HepG2 (cell line): ENCODE measurements around the gene MRPL2. TPM values are rescaled to one million over a fixed set of nuclear protein-coding genes. Genes with fewer than 3 reads are reported as not detected.

Experiments used
- ATAC-seq: fragments of 200-7000 bp; cut with Tn5 transposase; 3 replicates; pipeline ENCODE4 v1.9.1; 2020; ENCODE audit warnings: mild to moderate bottlenecking, moderate library complexity
- BruUV-seq: library from RNA; stranded (reverse); fragments of 400-500 nt; replicated peaks from 2 replicates; lab custom pipeline; 2021; lab: Mats Ljungman, UMichigan
- CTCF ChIA-PET: fragments of 300-600 bp; formaldehyde crosslinking; extraction: SDS; loops from one replicate; lab custom pipeline; 2021; ENCODE audit warnings: low total read pairs, inconsistent platforms, low intra/inter-chr PET ratio; lab: Yijun Ruan, JAX
- POLR2A ChIA-PET: fragments of 350-600 bp; sonication (Branson Sonifier 250); formaldehyde crosslinking; loops from one replicate; lab custom pipeline; 2020; ENCODE audit warnings: antibody characterized with exemption, inconsistent platforms; lab: Yijun Ruan, JAX
- DNase-seq: peaks from one replicate; pipeline ENCODE4 v3.0.0-alpha.2; 2015; ENCODE audit warnings: low spot score
- FAIRE-seq: peaks from 3 replicates; lab custom pipeline; 2011; peaks lifted over from hg19 to GRCh38; lab: Jason Lieb, UNC
- H2AFZ ChIP-seq: one replicate; pipeline ENCODE4 v1.6.1; 2011; ENCODE audit warnings: low read length, inconsistent platforms
- H3K27ac ChIP-seq: fragments of 300-600 bp; 3 replicates; pipeline ENCODE4 v1.8.0; 2011; ENCODE audit warnings: mixed run types, mild to moderate bottlenecking, mixed read lengths, low read length, inconsistent platforms; ENCODE audit not compliant: insufficient read depth; ENCODE audit errors: extremely low read length
- H3K27me3 ChIP-seq, 2 experiments: fragments of 200-600 bp in 1 of 2; 2 replicates in 1 of 2; 3 replicates in 1 of 2; pipeline versions ENCODE4 v1.6.0 to v1.8.0; 2011; ENCODE audit warnings: low read length in 2 of 2, mild to moderate bottlenecking in 2 of 2, moderate library complexity in 2 of 2, inconsistent platforms in 1 of 2; ENCODE audit not compliant: insufficient read depth in 2 of 2, control insufficient read depth in 1 of 2
- H3K36me3 ChIP-seq, 2 experiments: fragments of 200-600 bp in 1 of 2; replicated peaks in 1 of 2; 2 replicates in 1 of 2; 3 replicates in 1 of 2; pipeline versions ENCODE4 v1.5.1 to v1.8.0; 2011; ENCODE audit warnings: low read length in 2 of 2, inconsistent platforms in 1 of 2; ENCODE audit not compliant: insufficient read depth in 2 of 2, control insufficient read depth in 1 of 2
- H3K4me1 ChIP-seq: 2 replicates; pipeline ENCODE4 v1.5.1; 2012; ENCODE audit warnings: low read length, inconsistent platforms; ENCODE audit not compliant: insufficient read depth
- H3K4me2 ChIP-seq: 2 replicates; pipeline ENCODE4 v1.6.0; 2011; ENCODE audit warnings: low read depth, low read length, inconsistent platforms
- H3K4me3 ChIP-seq, 3 experiments: fragments of 200-600 bp in 1 of 3; sonication (generic), shearing (Covaris generic) in 1 of 3; replicated peaks in 1 of 3; 2 replicates each; pipeline ENCODE4 v1.5.1; 2011 to 2016; ENCODE audit warnings: low read length in 3 of 3, inconsistent platforms in 2 of 3, low read depth in 2 of 3, mild to moderate bottlenecking in 2 of 3, control low read depth in 1 of 3, mixed read lengths in 1 of 3; ENCODE audit not compliant: insufficient read depth in 1 of 3
- H3K79me2 ChIP-seq: one replicate; pipeline ENCODE4 v1.6.1; 2011; ENCODE audit warnings: low read length, inconsistent platforms; ENCODE audit not compliant: insufficient read depth
- H3K9ac ChIP-seq: 2 replicates; pipeline ENCODE4 v1.6.0; 2011; ENCODE audit warnings: mild to moderate bottlenecking, low read depth, low read length, inconsistent platforms; ENCODE audit not compliant: insufficient read depth
- H3K9me3 ChIP-seq: 2 replicates; pipeline ENCODE4 v1.5.1; 2012; ENCODE audit warnings: mild to moderate bottlenecking, low read length
- H4K20me1 ChIP-seq: 2 replicates; pipeline ENCODE4 v1.6.0; 2011; ENCODE audit warnings: inconsistent platforms, mild to moderate bottlenecking, low read length, moderate library complexity; ENCODE audit not compliant: insufficient read depth
- CENPBD1 ChIP-seq: sonication (generic); formaldehyde crosslinking; IDR thresholded peaks from 2 replicates; pipeline ENCODE4 v1.8.0; 2022; ENCODE audit warnings: missing genetic modification reagents, low read depth, mild to moderate bottlenecking, borderline replicate concordance
- HOXA5 ChIP-seq: sonication (generic); formaldehyde crosslinking; IDR thresholded peaks from 2 replicates; pipeline ENCODE4 v1.4.0; 2020; ENCODE audit warnings: missing genetic modification reagents
- KMT2B ChIP-seq: IDR thresholded peaks from 2 replicates; pipeline ENCODE4 v1.6.1; 2016; ENCODE audit warnings: missing genetic modification reagents, missing compliant biosample characterization
- MED8 ChIP-seq: sonication (generic); formaldehyde crosslinking; IDR thresholded peaks from 2 replicates; pipeline ENCODE4 v1.8.1; 2023; ENCODE audit warnings: mild to moderate bottlenecking, missing genetic modification reagents; ENCODE audit not compliant: insufficient replicate concordance
- MIER2 ChIP-seq: IDR thresholded peaks from 2 replicates; pipeline ENCODE4 v1.6.1; 2016; ENCODE audit warnings: missing biosample characterization, missing genetic modification reagents
- NONO ChIP-seq, 2 experiments: fragments of 450-650 bp in 1 of 2; sonication (generic) in 1 of 2; formaldehyde crosslinking in 1 of 2; IDR thresholded peaks in 1 of 2; conservative IDR thresholded peaks in 1 of 2; 2 replicates each; pipeline versions ENCODE4 v1.6.1 to v1.8.0; 2017 to 2022; ENCODE audit warnings: mild to moderate bottlenecking in 1 of 2, missing genetic modification reagents in 1 of 2, moderate library complexity in 1 of 2
- NR2F6 ChIP-seq, 2 experiments: IDR thresholded peaks; 2 replicates each; pipeline ENCODE4 v1.6.1; 2016; ENCODE audit warnings: antibody characterized with exemption in 1 of 2, mild to moderate bottlenecking in 1 of 2
- PTBP1 ChIP-seq: fragments of 200-400 bp; formaldehyde crosslinking; IDR thresholded peaks from 2 replicates; pipeline ENCODE4 v1.6.1; 2018; ENCODE audit warnings: low read length, low read depth; ENCODE audit not compliant: poor library complexity, severe bottlenecking
- TFDP2 ChIP-seq: sonication (generic); formaldehyde crosslinking; IDR thresholded peaks from 2 replicates; pipeline ENCODE4 v1.4.0; 2020; ENCODE audit warnings: missing genetic modification reagents
- ZNF234 ChIP-seq: sonication (generic); formaldehyde crosslinking; conservative IDR thresholded peaks from 2 replicates; pipeline ENCODE4 v1.5.1; 2020; ENCODE audit warnings: mild to moderate bottlenecking, missing genetic modification reagents
- ZNF331 ChIP-seq: sonication (generic); formaldehyde crosslinking; IDR thresholded peaks from 2 replicates; pipeline ENCODE4 v1.4.0; 2020; ENCODE audit warnings: missing genetic modification reagents
- ZNF337 ChIP-seq: sonication (generic); formaldehyde crosslinking; IDR thresholded peaks from 2 replicates; pipeline ENCODE4 v1.5.1; 2020; ENCODE audit warnings: missing genetic modification reagents, low read depth, mild to moderate bottlenecking, borderline replicate concordance
- ZNF501 ChIP-seq: sonication (generic); formaldehyde crosslinking; IDR thresholded peaks from 2 replicates; pipeline ENCODE4 v1.5.1; 2020; ENCODE audit warnings: mild to moderate bottlenecking, moderate library complexity, missing genetic modification reagents
- ZNF562 ChIP-seq: sonication (generic); formaldehyde crosslinking; IDR thresholded peaks from 2 replicates; pipeline ENCODE4 v1.8.0; 2022; ENCODE audit warnings: missing genetic modification reagents, borderline replicate concordance
- ZNF709 ChIP-seq: sonication (generic); formaldehyde crosslinking; IDR thresholded peaks from 2 replicates; pipeline ENCODE4 v1.5.0; 2020; ENCODE audit warnings: mild to moderate bottlenecking, missing genetic modification reagents
- WGBS: methylation state at CpG from one replicate; pipeline ENCODE4 v1.1.6; 2017; ENCODE audit warnings: low lambda C conversion rate; 5-methylcytosine and 5-hydroxymethylcytosine counted together
- in situ Hi-C: cut with HindIII; loops from 2 replicates; pipeline ENCODE4 v1.10.0; 2017; ENCODE audit warnings: low pct_unique_long_range_greater_than_20kb; ENCODE audit not compliant: extremely low pct_ligation_motif_present
- intact Hi-C: fragments of 100-400 bp; cut with micrococcal nuclease; formaldehyde crosslinking; loops from one replicate; pipeline ENCODE4 v1.10.0; 2022; ENCODE audit not compliant: unreplicated experiment
- polyA plus RNA-seq, 8 experiments: library from polyadenylated mRNA; depleted of rRNA in 3 of 8; stranded (reverse) in 7 of 8; unstranded in 1 of 8; fragments of >200 nt; fragmentation: Illumina TruSeq in 4 of 8; extraction: Trizol in 4 of 8; gene quantifications; 2 replicates each; pipeline versions ENCODE4 v1.2.1 to v1.2.3, GENCODE V29; 2011 to 2016; ENCODE audit warnings: low read depth in 4 of 8, missing spikeins in 1 of 8, mixed read lengths in 1 of 8; ENCODE audit not compliant: insufficient read depth in 1 of 8
- total RNA-seq, 5 experiments: library from RNA; depleted of rRNA; stranded (reverse); fragments of >200 nt; fragmentation: Illumina TruSeq; extraction: Trizol; gene quantifications; 2 replicates each; pipeline ENCODE4 v1.2.3, GENCODE V29; 2016; ENCODE audit warnings: low read depth in 1 of 5
- TF ChIP-seq, protein P1 (sequence below): sonication (generic); formaldehyde crosslinking; IDR thresholded peaks from 2 replicates; pipeline ENCODE4 v1.8.0; 2022; ENCODE audit warnings: mild to moderate bottlenecking, missing genetic modification reagents
- TF ChIP-seq, protein P2 (sequence below): sonication (generic); formaldehyde crosslinking; IDR thresholded peaks from 2 replicates; pipeline ENCODE4 v1.8.0; 2022; ENCODE audit warnings: missing genetic modification reagents, mild to moderate bottlenecking, moderate library complexity, borderline replicate concordance

MRPL2 gene
- total and polyA plus RNA-seq, 2 of the 13 experiments (the other 11 are each of a cell fraction or from before 2014, with no cell fraction given), result 56.8 to 65.6 TPM

GRCh38 chr6:43105538-43106222 lies 46.4 kb upstream of the MRPL2 start:
- CTCF ChIA-PET, result no interaction called here
- POLR2A ChIA-PET, result interaction anchor here (1.3 kb wide), 2 partner anchors 16 kb away, joined by 4 to 5 read pairs; no protein-coding TSS in a partner anchor
- no TSS peak for BruUV-seq
- intact Hi-C loops (no loop called here), in situ Hi-C loops (no loop called here)
- Histone ChIP-seq H3K27me3 (no peaks in the 10 kb centered on the region), H3K4me1 (peaks cover 16% of the 10 kb centered on the region), H2AFZ (no peak overlapping the region), H3K79me2 (peaks cover 42% of the 10 kb centered on the region), H3K27ac (no peak overlapping the region), H3K36me3 (no peaks in the 10 kb centered on the region), H3K9me3 (no peaks in the 10 kb centered on the region), H3K9ac (no peak overlapping the region), H3K4me3 (no peak overlapping the region), H4K20me1 (no peaks in the 10 kb centered on the region), H3K4me2 (no peak overlapping the region)
- ATAC-seq (no peak), DNase-seq (no peak), FAIRE-seq (no peak)
- WGBS, result 96% methylated on average over 9 of the region's 9 CpGs
- TF ChIP-seq ZNF501 (CRISPR knock-in tag) (no peak), NR2F6 (IDR thresholded peaks at IDR 0.05) (no peak), NR2F6 (CRISPR knock-in tag; IDR thresholded peaks at IDR 0.05) (no peak), KMT2B (CRISPR knock-in tag) (no peak), PTBP1 (no peak), ZNF331 (no peak), MIER2 (CRISPR knock-in tag) (no peak), ZNF234 (CRISPR knock-in tag) (no peak), ZNF337 (CRISPR knock-in tag) (no peak), ZNF709 (CRISPR knock-in tag) (no peak), ZNF562 (CRISPR knock-in tag) (no peak), CENPBD1 (CRISPR knock-in tag) (no peak), HOXA5 (CRISPR knock-in tag) (no peak), NONO (IDR thresholded peaks at IDR 0.05) (no peak), NONO (CRISPR knock-in tag; conservative IDR thresholded peaks at IDR 0.05) (no peak), TFDP2 (CRISPR knock-in tag) (no peak), MED8 (no peak)
- TF ChIP-seq, protein P1, sequence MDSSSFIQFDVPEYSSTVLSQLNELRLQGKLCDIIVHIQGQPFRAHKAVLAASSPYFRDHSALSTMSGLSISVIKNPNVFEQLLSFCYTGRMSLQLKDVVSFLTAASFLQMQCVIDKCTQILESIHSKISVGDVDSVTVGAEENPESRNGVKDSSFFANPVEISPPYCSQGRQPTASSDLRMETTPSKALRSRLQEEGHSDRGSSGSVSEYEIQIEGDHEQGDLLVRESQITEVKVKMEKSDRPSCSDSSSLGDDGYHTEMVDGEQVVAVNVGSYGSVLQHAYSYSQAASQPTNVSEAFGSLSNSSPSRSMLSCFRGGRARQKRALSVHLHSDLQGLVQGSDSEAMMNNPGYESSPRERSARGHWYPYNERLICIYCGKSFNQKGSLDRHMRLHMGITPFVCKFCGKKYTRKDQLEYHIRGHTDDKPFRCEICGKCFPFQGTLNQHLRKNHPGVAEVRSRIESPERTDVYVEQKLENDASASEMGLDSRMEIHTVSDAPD (CRISPR knock-in tag), result no peak
- TF ChIP-seq, protein P2, sequence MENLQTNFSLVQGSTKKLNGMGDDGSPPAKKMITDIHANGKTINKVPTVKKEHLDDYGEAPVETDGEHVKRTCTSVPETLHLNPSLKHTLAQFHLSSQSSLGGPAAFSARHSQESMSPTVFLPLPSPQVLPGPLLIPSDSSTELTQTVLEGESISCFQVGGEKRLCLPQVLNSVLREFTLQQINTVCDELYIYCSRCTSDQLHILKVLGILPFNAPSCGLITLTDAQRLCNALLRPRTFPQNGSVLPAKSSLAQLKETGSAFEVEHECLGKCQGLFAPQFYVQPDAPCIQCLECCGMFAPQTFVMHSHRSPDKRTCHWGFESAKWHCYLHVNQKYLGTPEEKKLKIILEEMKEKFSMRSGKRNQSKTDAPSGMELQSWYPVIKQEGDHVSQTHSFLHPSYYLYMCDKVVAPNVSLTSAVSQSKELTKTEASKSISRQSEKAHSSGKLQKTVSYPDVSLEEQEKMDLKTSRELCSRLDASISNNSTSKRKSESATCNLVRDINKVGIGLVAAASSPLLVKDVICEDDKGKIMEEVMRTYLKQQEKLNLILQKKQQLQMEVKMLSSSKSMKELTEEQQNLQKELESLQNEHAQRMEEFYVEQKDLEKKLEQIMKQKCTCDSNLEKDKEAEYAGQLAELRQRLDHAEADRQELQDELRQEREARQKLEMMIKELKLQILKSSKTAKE (CRISPR knock-in tag), result no peak
